Activated T-cell treated with anti-CD3 and anti-CD28 coated beads, Interleukin-2, amount 50 U/mL, for 4 hours (primary cell): ENCODE data around the gene SETD2. TPM values are rescaled to one million over a fixed set of nuclear protein-coding genes. Genes with fewer than 3 reads are reported as not detected.
"Not testable (repeated sequence)": the region's sequence is repeated elsewhere in the genome, so short reads cannot be mapped to it uniquely, and the experiment has no call there.

Experiments
- ATAC-seq, 2 donors: fragments of 200-7000 bp; cut with Tn5 transposase; one replicate each; pipeline ENCODE4 v1.10.0; 2021
- DNase-seq: peaks from one replicate; pipeline ENCODE4 v3.0.0-alpha.2; 2020
- H3K27me3 Mint-ChIP-seq: one replicate; pipeline ENCODE4 v1.8.0; 2021; ENCODE audit warnings: low read depth, mixed read lengths
- H3K36me3 Mint-ChIP-seq: one replicate; pipeline ENCODE4 v1.8.0; 2022; ENCODE audit warnings: mixed read lengths; ENCODE audit not compliant: insufficient read depth
- H3K4me1 Mint-ChIP-seq: one replicate; pipeline ENCODE4 v1.8.0; 2021; ENCODE audit warnings: low read depth, mixed read lengths
- H3K4me3 Mint-ChIP-seq: one replicate; pipeline ENCODE4 v1.8.0; 2021; ENCODE audit warnings: mild to moderate bottlenecking, moderate library complexity, mixed read lengths
- H3K9me3 Mint-ChIP-seq: one replicate; pipeline ENCODE4 v1.8.0; 2021; ENCODE audit warnings: mixed read lengths
- total RNA-seq, 3 donors: library from RNA; stranded (reverse); gene quantifications; one replicate each; pipeline ENCODE4 v1.2.1, GENCODE V29; 2021

The SETD2 gene
- total RNA-seq, 3 donors from 2014 or later, result 28.6 to 31.9 (median 30.1) TPM

- no peak for ATAC-seq
- H3K4me3 Mint-ChIP-seq, result no peak overlapping the region
These were observed 65.0 kb downstream of the SETD2 start for GRCh38 chr3:47098910-47099309.

GRCh38 chr3:47097864-47098263, 66.0 kb downstream of the SETD2 start:
- H3K9me3 Mint-ChIP-seq, result no peaks in the 10 kb centered on the region
- no peak for DNase-seq
- H3K4me1 Mint-ChIP-seq, result peaks cover 5% of the 10 kb centered on the region
- no peaks in the 10 kb centered on the region for H3K27me3 Mint-ChIP-seq
- H3K36me3 Mint-ChIP-seq, result peaks cover 35% of the 10 kb centered on the region
- no peak overlapping the region for H3K4me3 Mint-ChIP-seq
- no peak for ATAC-seq

More at GRCh38 chr3:47098910-47099309, 65.0 kb downstream of the SETD2 start:
- H3K4me1 Mint-ChIP-seq, result peaks cover 6% of the 10 kb centered on the region
- no peaks in the 10 kb centered on the region for H3K27me3 Mint-ChIP-seq
- no peak for DNase-seq
- peaks cover 39% of the 10 kb centered on the region for H3K36me3 Mint-ChIP-seq
- H3K9me3 Mint-ChIP-seq, result no peaks in the 10 kb centered on the region

- DNase-seq, result no peak
- peaks cover 5% of the 10 kb centered on the region for H3K4me1 Mint-ChIP-seq
- no peaks in the 10 kb centered on the region for H3K27me3 Mint-ChIP-seq
- ATAC-seq, result no peak
- peaks cover 29% of the 10 kb centered on the region for H3K36me3 Mint-ChIP-seq
- H3K4me3 Mint-ChIP-seq, result no peak overlapping the region
- H3K9me3 Mint-ChIP-seq, result no peaks in the 10 kb centered on the region
These were observed 67.0 kb downstream of the SETD2 start for GRCh38 chr3:47096959-47097358.

- H3K36me3 Mint-ChIP-seq, result peaks cover 24% of the 10 kb centered on the region
- peaks cover 9% of the 10 kb centered on the region for H3K4me1 Mint-ChIP-seq
- DNase-seq, result no peak
- H3K27me3 Mint-ChIP-seq, result no peaks in the 10 kb centered on the region
- H3K4me3 Mint-ChIP-seq, result no peak overlapping the region
- H3K9me3 Mint-ChIP-seq, result no peaks in the 10 kb centered on the region
- no peak for ATAC-seq
These were observed 71.8 kb downstream of the SETD2 start for GRCh38 chr3:47092090-47092489.

- Mint-ChIP-seq H3K36me3 (peaks cover 26% of the 10 kb centered on the region), H3K4me1 (peaks cover 4% of the 10 kb centered on the region), H3K9me3 (no peaks in the 10 kb centered on the region), H3K4me3 (no peak overlapping the region), H3K27me3 (no peaks in the 10 kb centered on the region)
- DNase-seq, result no peak
- no peak for ATAC-seq
These were observed 74.3 kb downstream of the SETD2 start for GRCh38 chr3:47089630-47090029.

- H3K4me3 Mint-ChIP-seq, result no peak overlapping the region
- ATAC-seq (no peak), DNase-seq (no peak)
- H3K9me3 Mint-ChIP-seq, result no peaks in the 10 kb centered on the region
- H3K27me3 Mint-ChIP-seq, result no peaks in the 10 kb centered on the region
- H3K4me1 Mint-ChIP-seq, result peaks cover 19% of the 10 kb centered on the region
- H3K36me3 Mint-ChIP-seq, result peaks cover 41% of the 10 kb centered on the region
These were observed 77.8 kb downstream of the SETD2 start for GRCh38 chr3:47086071-47086470.

- H3K4me1 Mint-ChIP-seq, result peaks cover 18% of the 10 kb centered on the region
- ATAC-seq (no peak), DNase-seq (no peak)
- H3K9me3 Mint-ChIP-seq, result no peaks in the 10 kb centered on the region
- no peaks in the 10 kb centered on the region for H3K27me3 Mint-ChIP-seq
- peaks cover 42% of the 10 kb centered on the region for H3K36me3 Mint-ChIP-seq
- H3K4me3 Mint-ChIP-seq, result no peak overlapping the region
These were observed 80.1 kb downstream of the SETD2 start for GRCh38 chr3:47083786-47084185.

- Mint-ChIP-seq H3K9me3 (no peaks in the 10 kb centered on the region), H3K36me3 (peaks cover 42% of the 10 kb centered on the region), H3K4me1 (peaks cover 18% of the 10 kb centered on the region), H3K27me3 (no peaks in the 10 kb centered on the region), H3K4me3 (no peak overlapping the region)
- DNase-seq, result no peak
- ATAC-seq, result no peak
These were observed 81.4 kb downstream of the SETD2 start for GRCh38 chr3:47082519-47082918.

GRCh38 chr3:47079432-47079831, 84.5 kb downstream of the SETD2 start:
- H3K27me3 Mint-ChIP-seq, result no peaks in the 10 kb centered on the region
- no peaks in the 10 kb centered on the region for H3K9me3 Mint-ChIP-seq
- no peak for ATAC-seq
- no peak overlapping the region for H3K4me3 Mint-ChIP-seq
- peaks cover 21% of the 10 kb centered on the region for H3K4me1 Mint-ChIP-seq
- DNase-seq, result no peak
- peaks cover 44% of the 10 kb centered on the region for H3K36me3 Mint-ChIP-seq

GRCh38 chr3:47073685-47074084, 90.2 kb downstream of the SETD2 start:
- H3K9me3 Mint-ChIP-seq, result no peaks in the 10 kb centered on the region
- no peak for DNase-seq
- no peak overlapping the region for H3K4me3 Mint-ChIP-seq
- peaks cover 30% of the 10 kb centered on the region for H3K36me3 Mint-ChIP-seq
- ATAC-seq, result no peak
- peaks cover 13% of the 10 kb centered on the region for H3K4me1 Mint-ChIP-seq
- H3K27me3 Mint-ChIP-seq, result no peaks in the 10 kb centered on the region

GRCh38 chr3:47070770-47071169, 93.1 kb downstream of the SETD2 start:
- Mint-ChIP-seq H3K27me3 (no peaks in the 10 kb centered on the region), H3K4me3 (no peak overlapping the region), H3K4me1 (peaks cover 13% of the 10 kb centered on the region), H3K36me3 (peaks cover 21% of the 10 kb centered on the region), H3K9me3 (no peaks in the 10 kb centered on the region)
- no peak for ATAC-seq
- no peak for DNase-seq

- peaks cover 35% of the 10 kb centered on the region for H3K36me3 Mint-ChIP-seq
- H3K4me1 Mint-ChIP-seq, result peaks cover 12% of the 10 kb centered on the region
- DNase-seq, H3K4me3 Mint-ChIP-seq, H3K27me3 Mint-ChIP-seq, ATAC-seq, H3K9me3 Mint-ChIP-seq: not testable (repeated sequence)
These were observed 97.7 kb downstream of the SETD2 start for GRCh38 chr3:47066259-47066658.

GRCh38 chr3:47065681-47066080, 98.2 kb downstream of the SETD2 start:
- no peak for ATAC-seq
- DNase-seq, result no peak
- peaks cover 14% of the 10 kb centered on the region for H3K4me1 Mint-ChIP-seq
- no peak overlapping the region for H3K4me3 Mint-ChIP-seq
- no peaks in the 10 kb centered on the region for H3K9me3 Mint-ChIP-seq
- no peaks in the 10 kb centered on the region for H3K27me3 Mint-ChIP-seq
- peaks cover 34% of the 10 kb centered on the region for H3K36me3 Mint-ChIP-seq

- Mint-ChIP-seq H3K4me1 (peaks cover 16% of the 10 kb centered on the region), H3K4me3 (no peak overlapping the region), H3K36me3 (peaks cover 33% of the 10 kb centered on the region), H3K27me3 (no peaks in the 10 kb centered on the region), H3K9me3 (no peaks in the 10 kb centered on the region)
- no peak for ATAC-seq
- no peak for DNase-seq
These were observed 98.9 kb downstream of the SETD2 start for GRCh38 chr3:47065058-47065457.

- peak; percentile 91 to 95 for ATAC-seq
- no peak overlapping the region for H3K4me3 Mint-ChIP-seq
These were observed 106.7 kb downstream of the SETD2 start for GRCh38 chr3:47057212-47057671.

GRCh38 chr3:47056705-47057104, 107.2 kb downstream of the SETD2 start:
- Mint-ChIP-seq H3K4me3 (no peak overlapping the region), H3K4me1 (peaks cover 40% of the 10 kb centered on the region)

More at GRCh38 chr3:47057212-47057671, 106.7 kb downstream of the SETD2 start:
- peaks cover 35% of the 10 kb centered on the region for H3K36me3 Mint-ChIP-seq
- peak; percentile 50 for DNase-seq
- no peaks in the 10 kb centered on the region for H3K9me3 Mint-ChIP-seq
- H3K4me1 Mint-ChIP-seq, result peaks cover 43% of the 10 kb centered on the region
- H3K27me3 Mint-ChIP-seq, result no peaks in the 10 kb centered on the region

More at GRCh38 chr3:47056705-47057104, 107.2 kb downstream of the SETD2 start:
- H3K9me3 Mint-ChIP-seq, result no peaks in the 10 kb centered on the region
- no peaks in the 10 kb centered on the region for H3K27me3 Mint-ChIP-seq
- DNase-seq, result no peak
- H3K36me3 Mint-ChIP-seq, result peaks cover 29% of the 10 kb centered on the region
- ATAC-seq, result no peak
